NCI-H345 treated with DMSO at 0.1 percent for 48 hours (cell line): ENCODE data around the gene TLDC2.

Experiments
- DNase-seq: peaks from one replicate; lab custom pipeline; 2025; ENCODE audit not compliant: unreplicated experiment; lab: John Stamatoyannopoulos, UW

TLDC2 gene

GRCh38 chr20:36849333-36850065 is 26.4 kb upstream of the TLDC2 start:
- DNase-seq: no peak

- no peak for DNase-seq
These were observed 25.2 kb upstream of the TLDC2 start for GRCh38 chr20:36850759-36851158.

GRCh38 chr20:36851490-36851889 is 24.4 kb upstream of the TLDC2 start:
- DNase-seq: no peak

- no peak for DNase-seq
These were observed 23.8 kb upstream of the TLDC2 start for GRCh38 chr20:36852187-36852586.

- DNase-seq: no peak
These were observed 21.3 kb upstream of the TLDC2 start for GRCh38 chr20:36854348-36855240.

- DNase-seq: no peak
These were observed 20.7 kb upstream of the TLDC2 start for GRCh38 chr20:36855241-36855657.

- no peak for DNase-seq
These were observed 19.7 kb upstream of the TLDC2 start for GRCh38 chr20:36856195-36856594.

- no peak for DNase-seq
These were observed 19.0 kb upstream of the TLDC2 start for GRCh38 chr20:36856691-36857635.

GRCh38 chr20:36859282-36859555 is 16.7 kb upstream of the TLDC2 start:
- no peak for DNase-seq

GRCh38 chr20:36859700-36860330 is 16.1 kb upstream of the TLDC2 start:
- no peak for DNase-seq

GRCh38 chr20:36860339-36860738 is 15.6 kb upstream of the TLDC2 start:
- DNase-seq: no peak

- no peak for DNase-seq
These were observed 14.9 kb upstream of the TLDC2 start for GRCh38 chr20:36860811-36861624.

- no peak for DNase-seq
These were observed 14.4 kb upstream of the TLDC2 start for GRCh38 chr20:36861625-36861874.

- DNase-seq: peak; percentile 55
These were observed 13.8 kb upstream of the TLDC2 start for GRCh38 chr20:36861875-36862801.

GRCh38 chr20:36862857-36863668 is 12.9 kb upstream of the TLDC2 start:
- no peak for DNase-seq

GRCh38 chr20:36865076-36865860 is 10.7 kb upstream of the TLDC2 start:
- peak; percentile 80 for DNase-seq

- DNase-seq: no peak
These were observed 10.1 kb upstream of the TLDC2 start for GRCh38 chr20:36865861-36866149.

- DNase-seq: no peak
These were observed 9.8 kb upstream of the TLDC2 start for GRCh38 chr20:36866164-36866563.
